Endodermal cell (in vitro differentiated cells): ENCODE measurements around the gene CAPN12. TPM values are rescaled to one million over a fixed set of nuclear protein-coding genes. Genes with fewer than 3 reads are reported as not detected.

Experiments
- DNase-seq: peaks from one replicate; pipeline ENCODE4 v3.0.0-alpha.2; 2017
- H3K27ac ChIP-seq: 2 replicates; pipeline ENCODE4 v1.5.1; 2013; ENCODE audit warnings: mild to moderate bottlenecking, low read depth, low read length, moderate library complexity
- H3K27me3 ChIP-seq: 2 replicates; pipeline ENCODE4 v1.6.1; 2013; ENCODE audit warnings: mild to moderate bottlenecking, low read length, moderate library complexity; ENCODE audit not compliant: insufficient read depth, control insufficient read depth, poor library complexity, severe bottlenecking
- H3K36me3 ChIP-seq: 2 replicates; pipeline ENCODE4 v1.7.0; 2013; ENCODE audit warnings: mild to moderate bottlenecking, low read length, moderate library complexity; ENCODE audit not compliant: control insufficient read depth, insufficient read depth
- H3K4me1 ChIP-seq: one replicate; pipeline ENCODE4 v1.7.0; 2013; ENCODE audit warnings: low read length; ENCODE audit not compliant: control insufficient read depth, insufficient read depth
- H3K4me3 ChIP-seq: 2 replicates; pipeline ENCODE4 v1.5.1; 2013; ENCODE audit warnings: mild to moderate bottlenecking, low read length, moderate library complexity
- H3K9ac ChIP-seq: 2 replicates; pipeline ENCODE4 v1.6.1; 2013; ENCODE audit warnings: mild to moderate bottlenecking, low read length, moderate library complexity; ENCODE audit not compliant: poor library complexity, severe bottlenecking; ENCODE audit errors: extremely low read depth
- H3K9me3 ChIP-seq: 2 replicates; pipeline ENCODE4 v1.6.1; 2013; ENCODE audit warnings: mild to moderate bottlenecking, low read length, moderate library complexity; ENCODE audit not compliant: control insufficient read depth
- H3K27ac Mint-ChIP-seq: 2 replicates; pipeline ENCODE4 v1.8.0; 2020; ENCODE audit warnings: mixed read lengths
- H3K27me3 Mint-ChIP-seq: 2 replicates; pipeline ENCODE4 v1.8.0; 2021; ENCODE audit warnings: mild to moderate bottlenecking, mixed read lengths; ENCODE audit not compliant: insufficient read depth
- H3K36me3 Mint-ChIP-seq: 2 replicates; pipeline ENCODE4 v1.8.0; 2020; ENCODE audit warnings: low read depth, mixed read lengths
- H3K4me1 Mint-ChIP-seq: 2 replicates; pipeline ENCODE4 v1.8.0; 2020; ENCODE audit warnings: mixed read lengths
- H3K4me3 Mint-ChIP-seq: 2 replicates; pipeline ENCODE4 v1.8.0; 2020; ENCODE audit warnings: mild to moderate bottlenecking, moderate library complexity, mixed read lengths
- H3K9me3 Mint-ChIP-seq: 2 replicates; pipeline ENCODE4 v1.8.0; 2020; ENCODE audit warnings: mild to moderate bottlenecking, mixed read lengths
- CTCF ChIP-seq: fragments of 200-600 bp; sonication (generic); conservative IDR thresholded peaks from 2 replicates; pipeline ENCODE4 v1.5.0; 2021; ENCODE audit warnings: antibody characterized with exemption, mild to moderate bottlenecking
- WGBS, 2 experiments: methylation state at CpG; one replicate each; pipeline versions ENCODE4 v1.1.5 to v1.1.7; 2013; ENCODE audit warnings: missing lambda C conversion rate in 2 of 2, mixed read lengths in 1 of 2; ENCODE audit not compliant: insufficient coverage in 1 of 2, insufficient read length in 1 of 2; 5-methylcytosine and 5-hydroxymethylcytosine counted together
- total RNA-seq, 2 donors: library from RNA; stranded (reverse); fragmentation: NEBNext Ultra II Directional in 1 of 2; extraction: Animal tissue kit (Norgen Biotek cat#: 25700) in 1 of 2; gene quantifications; 2 replicates in 1 of 2; 3 replicates in 1 of 2; pipeline ENCODE4 v1.2.1, GENCODE V29; 2021

The CAPN12 gene
- total RNA-seq, 2 donors from 2014 or later, result 14.5 to 83.0 TPM

- Histone ChIP-seq H3K9me3 (no peaks in the 10 kb centered on the region), H3K36me3 (peaks cover 59% of the 10 kb centered on the region), H3K4me1 (peaks cover 10% of the 10 kb centered on the region), H3K4me3 (no peak overlapping the region), H3K27ac (no peak overlapping the region), H3K9ac (no peak overlapping the region), H3K27me3 (no peaks in the 10 kb centered on the region)
- Mint-ChIP-seq H3K27ac (peak overlapping the region; percentile 34), H3K36me3 (peaks cover 33% of the 10 kb centered on the region), H3K9me3 (no peaks in the 10 kb centered on the region), H3K4me3 (no peak overlapping the region), H3K27me3 (no peaks in the 10 kb centered on the region), H3K4me1 (peaks cover 33% of the 10 kb centered on the region)
- no peak for TF ChIP-seq CTCF
- no peak for DNase-seq
- 96 to 100% methylated on average over 6 of the region's 6 CpGs for WGBS, 2 experiments
Measured at GRCh38 chr19:38696729-38697055, 47.6 kb downstream of the CAPN12 start.

GRCh38 chr19:38695832-38696728, 48.2 kb downstream of the CAPN12 start:
- peaks cover 29% of the 10 kb centered on the region for H3K36me3 Mint-ChIP-seq
- H3K9me3 Mint-ChIP-seq, result no peaks in the 10 kb centered on the region
- 92 to 96% methylated on average over 14 to 22 of the region's 22 CpGs for whole genome bisulfite sequencing, 2 experiments

GRCh38 chr19:38695317-38695683, 49.0 kb downstream of the CAPN12 start:
- Mint-ChIP-seq H3K27me3 (no peaks in the 10 kb centered on the region), H3K9me3 (no peaks in the 10 kb centered on the region), H3K27ac (peak overlapping the region; percentile 73), H3K36me3 (peaks cover 26% of the 10 kb centered on the region), H3K4me1 (peaks cover 33% of the 10 kb centered on the region), H3K4me3 (no peak overlapping the region)
- no peak for TF ChIP-seq CTCF
- no peak for DNase-seq
- no peak overlapping the region for H3K9ac ChIP-seq
- H3K27ac ChIP-seq, result peak overlapping the region; percentile 50
- no peaks in the 10 kb centered on the region for H3K9me3 ChIP-seq
- peaks cover 46% of the 10 kb centered on the region for H3K36me3 ChIP-seq
- H3K4me3 ChIP-seq, result no peak overlapping the region
- no peaks in the 10 kb centered on the region for H3K27me3 ChIP-seq
- peaks cover 10% of the 10 kb centered on the region for H3K4me1 ChIP-seq
- WGBS, 2 experiments, result 93 to 94% methylated on average over 7 to 9 of the region's 9 CpGs

More at GRCh38 chr19:38695832-38696728, 48.2 kb downstream of the CAPN12 start:
- no peak for TF ChIP-seq CTCF
- Mint-ChIP-seq H3K4me1 (peaks cover 33% of the 10 kb centered on the region), H3K27me3 (no peaks in the 10 kb centered on the region), H3K27ac (peak overlapping the region; percentile 58), H3K4me3 (no peak overlapping the region)
- no peaks in the 10 kb centered on the region for H3K9me3 ChIP-seq
- no peak for DNase-seq
- peaks cover 53% of the 10 kb centered on the region for H3K36me3 ChIP-seq
- no peak overlapping the region for H3K9ac ChIP-seq
- peaks cover 10% of the 10 kb centered on the region for H3K4me1 ChIP-seq
- no peak overlapping the region for H3K4me3 ChIP-seq
- peak overlapping the region; percentile 50 for H3K27ac ChIP-seq
- no peaks in the 10 kb centered on the region for H3K27me3 ChIP-seq
